D721Med (cell line): ENCODE results near the gene ITPR3.

Experiments
- DNase-seq: peaks from one replicate; pipeline ENCODE4 v3.0.0; 2011; ENCODE audit warnings: low spot score; ENCODE audit not compliant: insufficient read length
- FAIRE-seq: peaks from 2 replicates; lab custom pipeline; 2011; peaks lifted over from hg19 to GRCh38; lab: Jason Lieb, UNC
- CTCF ChIP-seq: IDR thresholded peaks from 2 replicates; pipeline ENCODE4 v1.5.1; 2012; ENCODE audit warnings: mild to moderate bottlenecking, control low read depth; ENCODE audit not compliant: insufficient read depth; ENCODE audit errors: missing control alignments

ITPR3 gene

GRCh38 chr6:33737267-33738026 is 116.3 kb downstream of the ITPR3 start:
- FAIRE-seq: no peak
- no peak for DNase-seq
- TF ChIP-seq CTCF: no peak

GRCh38 chr6:33738153-33738552 is 117.0 kb downstream of the ITPR3 start:
- no peak for FAIRE-seq
- no peak for DNase-seq
- TF ChIP-seq CTCF: no peak

GRCh38 chr6:33738879-33739278 is 117.8 kb downstream of the ITPR3 start:
- no peak for TF ChIP-seq CTCF
- no peak for FAIRE-seq
- no peak for DNase-seq

GRCh38 chr6:33739571-33739970 is 118.4 kb downstream of the ITPR3 start:
- DNase-seq: no peak
- no peak for TF ChIP-seq CTCF
- FAIRE-seq: no peak

- TF ChIP-seq CTCF: no peak
- FAIRE-seq (no peak), DNase-seq (no peak)
Measured at GRCh38 chr6:33740204-33740608, 119.1 kb downstream of the ITPR3 start.

- FAIRE-seq: no peak
- no peak for DNase-seq
- no peak for TF ChIP-seq CTCF
Measured at GRCh38 chr6:33740794-33741193, 119.7 kb downstream of the ITPR3 start.

GRCh38 chr6:33742092-33742491 is 121.0 kb downstream of the ITPR3 start:
- no peak for TF ChIP-seq CTCF
- DNase-seq: no peak
- no peak for FAIRE-seq
